GM12878 (cell line): ENCODE results near the gene PDGFA. TPM values are rescaled to one million over a fixed set of nuclear protein-coding genes. Genes with fewer than 3 reads are reported as not detected.

Experiments
- CEBPZ ChIP-seq: fragments of 150-350 bp; IDR thresholded peaks from 2 replicates; pipeline ENCODE4 v1.6.1; 2016; ENCODE audit warnings: low read depth, low read length
- EZH2 ChIP-seq: IDR thresholded peaks from 2 replicates; pipeline ENCODE4 v1.6.1; 2012; ENCODE audit warnings: low read depth, mild to moderate bottlenecking, control low read depth, inconsistent platforms, low read length, borderline replicate concordance; ENCODE audit not compliant: control insufficient read depth
- MLLT1 ChIP-seq: fragments of 450-650 bp; IDR thresholded peaks from 2 replicates; pipeline ENCODE4 v1.6.1; 2016; ENCODE audit warnings: mild to moderate bottlenecking
- NKRF ChIP-seq: fragments of 450-650 bp; conservative IDR thresholded peaks from 2 replicates; pipeline ENCODE4 v1.6.1; 2017; ENCODE audit warnings: mild to moderate bottlenecking, moderate library complexity
- PML ChIP-seq: IDR thresholded peaks from 2 replicates; pipeline ENCODE4 v1.6.1; 2012; ENCODE audit warnings: low read length, inconsistent platforms
- SIX5 ChIP-seq: IDR thresholded peaks from 2 replicates; pipeline ENCODE4 v1.6.1; 2011; ENCODE audit warnings: mild to moderate bottlenecking, low read depth, low read length, moderate library complexity; ENCODE audit not compliant: severe bottlenecking
- polyA plus RNA-seq, 11 experiments: library from polyadenylated mRNA; depleted of rRNA in 4 of 11; unstranded in 6 of 11; stranded (reverse) in 5 of 11; fragments of >200 nt; fragmentation: Nextera tagmentation in 4 of 11; fragmentation: Illumina TruSeq in 1 of 11; extraction: Ambion mirVana in 4 of 11; extraction: Trizol in 1 of 11; gene quantifications; 1 replicate in 1 of 11; 2 replicates in 10 of 11; pipeline versions ENCODE4 v1.2.1 to v1.2.3, GENCODE V29; 2011 to 2016; ENCODE audit warnings: inconsistent platforms in 2 of 11, missing spikeins in 2 of 11, low read depth in 1 of 11
- total RNA-seq, 4 experiments: library from RNA; depleted of rRNA in 3 of 4; stranded (reverse); fragments of >200 nt in 3 of 4; fragmentation: Illumina TruSeq in 1 of 4; extraction: Trizol in 1 of 4; gene quantifications; 2 replicates each; pipeline versions ENCODE4 v1.2.1 to v1.2.3, GENCODE V29; 2013 to 2021
- TF ChIP-seq, protein P1 (sequence below): fragments of 450-650 bp; IDR thresholded peaks from 2 replicates; pipeline ENCODE4 v1.6.1; 2014; ENCODE audit warnings: mild to moderate bottlenecking
- TF ChIP-seq, protein P2 (sequence below), 3 experiments: IDR thresholded peaks in 2 of 3; conservative IDR thresholded peaks in 1 of 3; 2 replicates each; pipeline ENCODE4 v1.5.1; 2011; ENCODE audit warnings: low read depth in 3 of 3, low read length in 3 of 3, mild to moderate bottlenecking in 3 of 3, control low read depth in 2 of 3, moderate library complexity in 2 of 3, inconsistent platforms in 1 of 3, mixed read lengths in 1 of 3; ENCODE audit not compliant: control insufficient read depth in 2 of 3, insufficient read depth in 1 of 3; ENCODE audit errors: extremely low read depth in 1 of 3

Gene PDGFA
- total and polyA plus RNA-seq, 10 of the 15 experiments (the other 5 are each of a cell fraction or from before 2014, with no cell fraction given), result 2.5 to 10.0 (median 5.6) TPM

GRCh38 chr7:520503-521161 is 986 bp upstream of the PDGFA start (continued):
- TF ChIP-seq EZH2 (no peak), NKRF (0 out of 2 replicates have a peak, but pooled peaks have one; percentile 7), MLLT1 (no peak), CEBPZ (no peak), SIX5 (no peak), PML (no peak)
- TF ChIP-seq, protein P1, sequence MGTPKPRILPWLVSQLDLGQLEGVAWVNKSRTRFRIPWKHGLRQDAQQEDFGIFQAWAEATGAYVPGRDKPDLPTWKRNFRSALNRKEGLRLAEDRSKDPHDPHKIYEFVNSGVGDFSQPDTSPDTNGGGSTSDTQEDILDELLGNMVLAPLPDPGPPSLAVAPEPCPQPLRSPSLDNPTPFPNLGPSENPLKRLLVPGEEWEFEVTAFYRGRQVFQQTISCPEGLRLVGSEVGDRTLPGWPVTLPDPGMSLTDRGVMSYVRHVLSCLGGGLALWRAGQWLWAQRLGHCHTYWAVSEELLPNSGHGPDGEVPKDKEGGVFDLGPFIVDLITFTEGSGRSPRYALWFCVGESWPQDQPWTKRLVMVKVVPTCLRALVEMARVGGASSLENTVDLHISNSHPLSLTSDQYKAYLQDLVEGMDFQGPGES, result no peak
- TF ChIP-seq, protein P2, sequence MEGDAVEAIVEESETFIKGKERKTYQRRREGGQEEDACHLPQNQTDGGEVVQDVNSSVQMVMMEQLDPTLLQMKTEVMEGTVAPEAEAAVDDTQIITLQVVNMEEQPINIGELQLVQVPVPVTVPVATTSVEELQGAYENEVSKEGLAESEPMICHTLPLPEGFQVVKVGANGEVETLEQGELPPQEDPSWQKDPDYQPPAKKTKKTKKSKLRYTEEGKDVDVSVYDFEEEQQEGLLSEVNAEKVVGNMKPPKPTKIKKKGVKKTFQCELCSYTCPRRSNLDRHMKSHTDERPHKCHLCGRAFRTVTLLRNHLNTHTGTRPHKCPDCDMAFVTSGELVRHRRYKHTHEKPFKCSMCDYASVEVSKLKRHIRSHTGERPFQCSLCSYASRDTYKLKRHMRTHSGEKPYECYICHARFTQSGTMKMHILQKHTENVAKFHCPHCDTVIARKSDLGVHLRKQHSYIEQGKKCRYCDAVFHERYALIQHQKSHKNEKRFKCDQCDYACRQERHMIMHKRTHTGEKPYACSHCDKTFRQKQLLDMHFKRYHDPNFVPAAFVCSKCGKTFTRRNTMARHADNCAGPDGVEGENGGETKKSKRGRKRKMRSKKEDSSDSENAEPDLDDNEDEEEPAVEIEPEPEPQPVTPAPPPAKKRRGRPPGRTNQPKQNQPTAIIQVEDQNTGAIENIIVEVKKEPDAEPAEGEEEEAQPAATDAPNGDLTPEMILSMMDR (IDR thresholded peaks at IDR 0.05 in 2 of 3, conservative IDR thresholded peaks at IDR 0.05 in 1 of 3; ENCODE audit: control insufficient read depth in 2 of 3, extremely low read depth in 1 of 3, insufficient read depth in 1 of 3, low read depth in 3 of 3, low read length in 3 of 3), result peak in 2 of 3 experiments; percentile 13 to 27; a peak in 2 of 6 replicates
